GM06990 (cell line): ENCODE data around the gene B4GALNT1.

Source experiments
- DNase-seq: peaks from one replicate; pipeline ENCODE4 v3.0.0-alpha.2; 2011; ENCODE audit not compliant: insufficient read length; ENCODE audit errors: extremely low read depth
- H3K27me3 ChIP-seq: replicated peaks from 2 replicates; pipeline ENCODE4 v1.6.0; 2011; ENCODE audit warnings: low read length; ENCODE audit not compliant: control insufficient read depth, insufficient read depth
- H3K36me3 ChIP-seq: 2 replicates; pipeline ENCODE4 v1.5.1; 2011; ENCODE audit warnings: low read length; ENCODE audit not compliant: control insufficient read depth, insufficient read depth
- H3K4me3 ChIP-seq: replicated peaks from 2 replicates; pipeline ENCODE4 v1.5.1; 2011; ENCODE audit warnings: low read depth, mild to moderate bottlenecking, control low read depth, low read length
- TF ChIP-seq, protein P1 (sequence below): IDR thresholded peaks from 2 replicates; pipeline ENCODE4 v1.5.1; 2011; ENCODE audit warnings: low read length, control low read depth, mild to moderate bottlenecking, inconsistent platforms; ENCODE audit not compliant: insufficient read depth, poor library complexity, severe bottlenecking

Gene B4GALNT1

DNA sequence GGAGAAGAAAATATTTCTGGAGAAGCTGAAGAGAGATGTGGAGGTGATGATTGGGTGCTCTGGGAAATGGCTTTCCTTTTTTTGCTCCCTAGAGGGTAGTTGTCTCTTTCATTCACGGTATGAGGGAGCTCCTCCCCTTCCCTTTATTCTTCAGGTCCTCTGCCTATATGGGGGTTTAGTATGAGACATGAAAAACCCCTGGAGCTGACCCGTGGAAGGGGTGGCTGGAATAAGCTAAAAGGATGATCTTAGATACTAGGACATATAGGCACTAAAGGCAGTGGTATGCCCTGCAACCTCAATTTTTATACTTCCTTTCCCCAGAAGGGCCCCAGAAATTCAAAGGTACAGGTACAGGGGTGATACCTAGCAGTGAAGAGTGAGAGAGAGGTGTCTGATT, 32.6 kb downstream of the B4GALNT1 start:
- TF ChIP-seq, protein P1, sequence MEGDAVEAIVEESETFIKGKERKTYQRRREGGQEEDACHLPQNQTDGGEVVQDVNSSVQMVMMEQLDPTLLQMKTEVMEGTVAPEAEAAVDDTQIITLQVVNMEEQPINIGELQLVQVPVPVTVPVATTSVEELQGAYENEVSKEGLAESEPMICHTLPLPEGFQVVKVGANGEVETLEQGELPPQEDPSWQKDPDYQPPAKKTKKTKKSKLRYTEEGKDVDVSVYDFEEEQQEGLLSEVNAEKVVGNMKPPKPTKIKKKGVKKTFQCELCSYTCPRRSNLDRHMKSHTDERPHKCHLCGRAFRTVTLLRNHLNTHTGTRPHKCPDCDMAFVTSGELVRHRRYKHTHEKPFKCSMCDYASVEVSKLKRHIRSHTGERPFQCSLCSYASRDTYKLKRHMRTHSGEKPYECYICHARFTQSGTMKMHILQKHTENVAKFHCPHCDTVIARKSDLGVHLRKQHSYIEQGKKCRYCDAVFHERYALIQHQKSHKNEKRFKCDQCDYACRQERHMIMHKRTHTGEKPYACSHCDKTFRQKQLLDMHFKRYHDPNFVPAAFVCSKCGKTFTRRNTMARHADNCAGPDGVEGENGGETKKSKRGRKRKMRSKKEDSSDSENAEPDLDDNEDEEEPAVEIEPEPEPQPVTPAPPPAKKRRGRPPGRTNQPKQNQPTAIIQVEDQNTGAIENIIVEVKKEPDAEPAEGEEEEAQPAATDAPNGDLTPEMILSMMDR: no peak
- DNase-seq: no peak
- no peak overlapping the region for H3K4me3 ChIP-seq
- H3K27me3 ChIP-seq: no peaks in the 10 kb centered on the region
- peaks cover 19% of the 10 kb centered on the region for H3K36me3 ChIP-seq

DNA sequence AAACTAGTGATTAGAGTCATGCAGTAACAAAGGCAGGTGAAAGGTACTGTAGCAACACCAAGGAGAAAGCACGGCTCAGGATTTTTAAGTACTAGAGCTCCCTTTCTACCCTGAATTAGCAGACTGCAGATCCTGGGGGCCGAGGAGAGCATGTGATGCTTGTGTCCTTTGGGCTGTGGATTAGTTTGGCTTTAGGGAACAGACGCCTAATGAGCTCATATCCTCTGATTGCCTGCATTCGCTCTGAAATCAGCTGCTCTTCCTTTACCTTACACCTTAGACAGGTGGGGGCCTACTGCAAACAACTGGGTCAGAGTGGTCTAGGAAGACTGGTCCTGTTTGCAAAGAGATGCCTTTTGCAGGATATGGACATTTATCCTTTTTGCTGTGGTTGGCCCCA, 39.8 kb downstream of the B4GALNT1 start:
- peaks cover 8% of the 10 kb centered on the region for H3K36me3 ChIP-seq
- DNase-seq: no peak
- no peak overlapping the region for H3K4me3 ChIP-seq
- H3K27me3 ChIP-seq: no peaks in the 10 kb centered on the region
- TF ChIP-seq, protein P1: no peak

DNA sequence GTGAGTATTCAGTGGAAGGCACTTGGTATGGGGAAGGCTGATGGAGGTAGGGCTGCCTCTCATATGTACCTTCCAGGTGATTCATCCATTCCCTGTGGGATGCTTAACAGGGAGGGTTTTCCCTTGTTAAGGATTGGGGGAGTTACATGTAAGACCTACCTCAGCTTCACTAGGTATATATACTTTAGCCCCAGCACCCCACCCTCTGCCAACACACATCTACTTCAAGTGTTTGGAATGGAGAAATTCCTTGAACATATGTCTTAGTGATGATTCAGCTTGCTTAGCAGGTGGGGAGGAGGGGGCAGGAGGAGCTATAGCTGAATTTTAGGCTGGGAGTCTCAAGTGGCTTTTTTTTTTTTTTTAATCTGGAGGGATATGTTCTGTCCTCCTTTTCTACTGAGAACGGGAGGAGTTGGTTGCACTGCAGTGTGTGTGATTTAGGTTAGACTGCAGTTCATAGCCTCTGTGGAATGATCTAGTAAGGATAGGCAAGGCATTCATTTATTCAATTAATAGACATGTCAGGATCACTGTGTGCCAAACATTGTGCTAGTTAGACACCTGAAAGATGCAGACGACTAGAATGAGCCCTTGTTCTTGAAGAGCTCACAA, 40.3 kb downstream of the B4GALNT1 start:
- TF ChIP-seq, protein P1: no peak
- H3K36me3 ChIP-seq: peaks cover 6% of the 10 kb centered on the region
- DNase-seq: no peak
- no peaks in the 10 kb centered on the region for H3K27me3 ChIP-seq
- no peak overlapping the region for H3K4me3 ChIP-seq

GRCh38 chr12:57591782-57592325, 41.1 kb downstream of the B4GALNT1 start:
- DNase-seq: no peak

DNA sequence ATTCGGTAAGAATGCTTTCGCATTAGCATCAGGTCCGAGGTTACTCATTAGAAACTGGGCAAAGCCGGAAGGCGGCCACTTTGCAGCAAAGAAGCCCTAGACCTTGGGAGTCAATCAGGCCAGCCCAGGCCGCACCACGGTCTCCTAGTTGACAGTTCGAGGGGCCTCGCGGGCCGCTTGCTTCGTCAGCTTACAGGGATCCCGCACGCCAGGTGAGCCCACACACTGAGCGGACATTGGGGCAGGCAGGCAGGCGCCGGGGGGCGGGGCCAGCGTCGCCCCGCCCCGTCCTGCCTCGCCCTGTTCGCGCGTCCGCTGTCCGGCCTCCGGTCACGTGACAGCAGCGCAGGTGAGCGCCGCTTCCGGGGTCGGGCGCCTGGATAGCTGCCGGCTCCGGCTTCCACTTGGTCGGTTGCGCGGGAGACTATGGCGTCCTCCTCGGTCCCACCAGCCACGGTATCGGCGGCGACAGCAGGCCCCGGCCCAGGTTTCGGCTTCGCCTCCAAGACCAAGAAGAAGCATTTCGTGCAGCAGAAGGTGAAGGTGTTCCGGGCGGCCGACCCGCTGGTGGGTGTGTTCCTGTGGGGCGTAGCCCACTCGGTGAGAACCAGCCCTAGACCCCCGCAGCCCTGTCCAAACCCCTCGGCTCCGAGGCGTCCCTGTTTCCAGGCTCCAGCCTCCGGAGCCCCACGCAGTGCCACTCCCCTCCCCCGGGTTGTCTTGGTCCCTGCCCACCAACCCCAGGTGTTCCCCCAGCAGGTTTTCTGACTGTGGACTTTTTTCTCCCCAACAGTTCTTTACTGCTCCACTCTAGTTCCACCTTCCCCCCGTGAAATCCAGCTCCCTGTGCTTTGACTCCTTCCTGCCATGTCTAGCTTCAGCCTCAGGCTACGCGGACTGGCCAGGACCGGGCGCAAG, 41.9 kb downstream of the B4GALNT1 start, which contains the start of gene PIP4K2C:
Gene PIP4K2C (plus strand): TSS at position 329 of the 918 bp plus-strand sequence. CDS start 98 bp downstream, at position 427.
- DNase-seq: peak; percentile 95
- TF ChIP-seq, protein P1: no peak
- H3K27me3 ChIP-seq: no peaks in the 10 kb centered on the region
- H3K4me3 ChIP-seq: peak within 1 kb of the TSS; percentile 75
- H3K36me3 ChIP-seq: peaks cover 6% of the 10 kb centered on the region

More at GRCh38 chr12:57591782-57592325, 41.1 kb downstream of the B4GALNT1 start:
- TF ChIP-seq, protein P1: no peak
- Histone ChIP-seq H3K4me3 (peak overlapping the region; percentile 75), H3K36me3 (peaks cover 6% of the 10 kb centered on the region), H3K27me3 (no peaks in the 10 kb centered on the region)
